DND-41 (cell line): ENCODE results near the gene ATP2B3.

Experiments used
- ATAC-seq: fragments of 200-7000 bp; cut with Tn5 transposase; 3 replicates; pipeline ENCODE4 v1.9.1; 2021; ENCODE audit warnings: low read depth; ENCODE audit not compliant: insufficient read depth
- DNase-seq: peaks from one replicate; pipeline ENCODE4 v3.0.0-alpha.2; 2020
- H2AFZ ChIP-seq: 2 replicates; pipeline ENCODE4 v1.6.0; 2012; ENCODE audit warnings: low read depth, low read length
- H3K27ac ChIP-seq: 2 replicates; pipeline ENCODE4 v1.5.1; 2012; ENCODE audit warnings: low read length, inconsistent platforms
- H3K27me3 ChIP-seq: fragments of 200-600 bp; sonication (generic); 2 replicates; pipeline ENCODE4 v1.6.0; 2012; ENCODE audit warnings: low read length, mild to moderate bottlenecking, inconsistent platforms; ENCODE audit not compliant: insufficient read depth, poor library complexity
- H3K36me3 ChIP-seq: 2 replicates; pipeline ENCODE4 v1.5.1; 2012; ENCODE audit warnings: low read length, inconsistent platforms; ENCODE audit not compliant: insufficient read depth
- H3K4me1 ChIP-seq: 2 replicates; pipeline ENCODE4 v1.5.1; 2012; ENCODE audit warnings: mild to moderate bottlenecking, low read length; ENCODE audit not compliant: insufficient read depth
- H3K4me2 ChIP-seq: 2 replicates; pipeline ENCODE4 v1.6.0; 2012; ENCODE audit warnings: mild to moderate bottlenecking, moderate library complexity, low read length, inconsistent platforms; ENCODE audit not compliant: insufficient read depth
- H3K4me3 ChIP-seq, 2 experiments: fragments of 200-600 bp in 1 of 2; shearing (Covaris generic) in 1 of 2; 2 replicates each; pipeline ENCODE4 v1.5.1; 2012 to 2016; ENCODE audit warnings: inconsistent platforms in 2 of 2, low read length in 2 of 2, mild to moderate bottlenecking in 2 of 2, low read depth in 1 of 2, moderate library complexity in 1 of 2
- H3K79me2 ChIP-seq: 2 replicates; pipeline ENCODE4 v1.6.0; 2012; ENCODE audit warnings: low read length, inconsistent platforms; ENCODE audit not compliant: insufficient read depth
- H3K9ac ChIP-seq: 2 replicates; pipeline ENCODE4 v1.6.0; 2012; ENCODE audit warnings: low read depth, mild to moderate bottlenecking, inconsistent platforms, low read length, moderate library complexity
- H3K9me3 ChIP-seq: 2 replicates; pipeline ENCODE4 v1.5.1; 2012; ENCODE audit warnings: low read length, moderate library complexity, mild to moderate bottlenecking, inconsistent platforms; ENCODE audit not compliant: insufficient read depth, severe bottlenecking
- H4K20me1 ChIP-seq: 2 replicates; pipeline ENCODE4 v1.6.0; 2012; ENCODE audit warnings: low read length; ENCODE audit not compliant: insufficient read depth
- EZH2 ChIP-seq: IDR thresholded peaks from 3 replicates; pipeline ENCODE4 v1.6.1; 2012; ENCODE audit warnings: borderline replicate concordance, low read depth, mild to moderate bottlenecking, moderate library complexity, low read length, inconsistent platforms; ENCODE audit not compliant: severe bottlenecking
- TF ChIP-seq, protein P1 (sequence below): IDR thresholded peaks from 2 replicates; pipeline ENCODE4 v1.5.1; 2012; ENCODE audit warnings: borderline replicate concordance, low read length, moderate library complexity, mild to moderate bottlenecking; ENCODE audit not compliant: poor library complexity, severe bottlenecking; ENCODE audit errors: extremely low read depth

ATP2B3 gene

DNA sequence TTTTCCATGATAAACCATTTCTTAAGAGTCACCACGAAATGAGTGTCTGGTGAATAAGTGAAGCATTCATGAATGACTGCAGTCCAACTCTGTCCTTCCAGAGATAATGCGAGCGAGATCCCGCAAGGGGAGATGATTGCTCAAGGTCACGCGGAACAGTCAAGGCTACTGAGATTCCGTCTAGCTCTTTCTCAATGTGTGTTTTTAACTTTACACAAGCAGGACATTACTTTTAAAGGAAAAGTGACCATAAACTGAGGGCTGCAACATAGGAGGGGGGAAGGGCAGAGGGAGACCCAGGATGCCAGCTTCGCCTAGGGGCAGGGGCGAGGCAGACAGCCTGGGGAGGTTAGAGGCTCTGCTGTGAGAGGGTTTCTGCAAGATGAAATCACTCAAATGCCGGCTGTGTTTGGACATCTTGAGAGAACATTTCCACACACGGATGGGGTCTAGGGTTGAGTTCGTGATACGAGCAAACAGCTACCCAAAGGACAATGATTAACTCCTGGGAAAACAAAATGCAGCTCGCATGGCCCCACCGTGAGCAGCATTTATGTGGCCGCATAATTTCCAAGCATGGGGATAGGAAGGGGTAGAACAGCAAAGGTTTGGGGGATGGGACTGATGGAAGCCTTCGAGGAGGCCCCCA lies 105.3 kb downstream of the ATP2B3 start:
- Histone ChIP-seq H3K27ac (no peak overlapping the region), H3K9ac (no peak overlapping the region), H3K4me3 (no peak overlapping the region), H3K4me1 (no peaks in the 10 kb centered on the region), H4K20me1 (no peaks in the 10 kb centered on the region), H3K36me3 (no peaks in the 10 kb centered on the region), H3K4me2 (no peak overlapping the region), H2AFZ (no peak overlapping the region), H3K9me3 (no peaks in the 10 kb centered on the region), H3K27me3 (no peaks in the 10 kb centered on the region), H3K79me2 (no peaks in the 10 kb centered on the region)
- ATAC-seq (no peak), DNase-seq (no peak)
- TF ChIP-seq, protein P1, sequence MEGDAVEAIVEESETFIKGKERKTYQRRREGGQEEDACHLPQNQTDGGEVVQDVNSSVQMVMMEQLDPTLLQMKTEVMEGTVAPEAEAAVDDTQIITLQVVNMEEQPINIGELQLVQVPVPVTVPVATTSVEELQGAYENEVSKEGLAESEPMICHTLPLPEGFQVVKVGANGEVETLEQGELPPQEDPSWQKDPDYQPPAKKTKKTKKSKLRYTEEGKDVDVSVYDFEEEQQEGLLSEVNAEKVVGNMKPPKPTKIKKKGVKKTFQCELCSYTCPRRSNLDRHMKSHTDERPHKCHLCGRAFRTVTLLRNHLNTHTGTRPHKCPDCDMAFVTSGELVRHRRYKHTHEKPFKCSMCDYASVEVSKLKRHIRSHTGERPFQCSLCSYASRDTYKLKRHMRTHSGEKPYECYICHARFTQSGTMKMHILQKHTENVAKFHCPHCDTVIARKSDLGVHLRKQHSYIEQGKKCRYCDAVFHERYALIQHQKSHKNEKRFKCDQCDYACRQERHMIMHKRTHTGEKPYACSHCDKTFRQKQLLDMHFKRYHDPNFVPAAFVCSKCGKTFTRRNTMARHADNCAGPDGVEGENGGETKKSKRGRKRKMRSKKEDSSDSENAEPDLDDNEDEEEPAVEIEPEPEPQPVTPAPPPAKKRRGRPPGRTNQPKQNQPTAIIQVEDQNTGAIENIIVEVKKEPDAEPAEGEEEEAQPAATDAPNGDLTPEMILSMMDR: no peak
- TF ChIP-seq EZH2: no peak

DNA sequence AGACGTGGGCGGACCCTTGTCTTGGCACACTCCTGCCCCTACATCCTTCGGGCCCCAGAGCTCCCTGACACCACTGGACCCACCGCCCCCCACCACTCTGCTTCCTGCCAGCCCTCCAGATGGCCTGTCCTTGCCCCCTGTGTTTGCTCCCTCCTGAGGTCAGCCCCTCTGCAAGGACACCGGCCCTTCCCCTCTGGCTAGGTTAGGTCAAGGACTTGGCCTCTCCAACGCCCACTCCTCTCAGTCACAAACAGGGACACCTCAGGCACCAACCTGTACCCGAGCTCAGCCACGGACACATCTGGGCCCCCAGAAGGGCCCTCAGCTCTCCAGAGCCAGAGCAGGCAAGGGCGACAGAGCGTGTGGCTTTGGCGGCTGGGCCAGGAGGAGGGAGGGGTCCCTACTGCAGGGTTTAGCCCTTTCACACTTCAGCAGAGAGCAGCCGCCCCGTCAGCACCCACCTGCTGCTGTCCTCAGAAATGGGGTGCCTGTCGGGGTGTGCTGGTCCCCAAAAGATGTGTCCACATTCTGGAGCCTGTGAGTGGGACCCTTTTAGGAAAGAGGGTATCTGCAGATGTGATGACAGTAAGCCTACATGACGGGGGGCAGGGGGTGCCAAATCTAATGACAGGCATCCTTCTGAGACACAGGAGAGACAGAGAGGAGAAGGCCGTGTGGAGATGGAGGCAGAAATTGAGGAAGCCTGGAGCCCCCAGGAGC lies 106.0 kb downstream of the ATP2B3 start:
- DNase-seq (no peak), ATAC-seq (no peak)
- no peaks in the 10 kb centered on the region for H3K4me1 ChIP-seq
- no peaks in the 10 kb centered on the region for H4K20me1 ChIP-seq
- no peaks in the 10 kb centered on the region for H3K9me3 ChIP-seq
- no peaks in the 10 kb centered on the region for H3K79me2 ChIP-seq
- no peak overlapping the region for H3K4me3 ChIP-seq
- TF ChIP-seq EZH2: no peak
- TF ChIP-seq, protein P1: no peak
- no peak overlapping the region for H2AFZ ChIP-seq
- no peaks in the 10 kb centered on the region for H3K27me3 ChIP-seq
- no peaks in the 10 kb centered on the region for H3K36me3 ChIP-seq
- no peak overlapping the region for H3K27ac ChIP-seq
- no peak overlapping the region for H3K9ac ChIP-seq
- H3K4me2 ChIP-seq: no peak overlapping the region

DNA sequence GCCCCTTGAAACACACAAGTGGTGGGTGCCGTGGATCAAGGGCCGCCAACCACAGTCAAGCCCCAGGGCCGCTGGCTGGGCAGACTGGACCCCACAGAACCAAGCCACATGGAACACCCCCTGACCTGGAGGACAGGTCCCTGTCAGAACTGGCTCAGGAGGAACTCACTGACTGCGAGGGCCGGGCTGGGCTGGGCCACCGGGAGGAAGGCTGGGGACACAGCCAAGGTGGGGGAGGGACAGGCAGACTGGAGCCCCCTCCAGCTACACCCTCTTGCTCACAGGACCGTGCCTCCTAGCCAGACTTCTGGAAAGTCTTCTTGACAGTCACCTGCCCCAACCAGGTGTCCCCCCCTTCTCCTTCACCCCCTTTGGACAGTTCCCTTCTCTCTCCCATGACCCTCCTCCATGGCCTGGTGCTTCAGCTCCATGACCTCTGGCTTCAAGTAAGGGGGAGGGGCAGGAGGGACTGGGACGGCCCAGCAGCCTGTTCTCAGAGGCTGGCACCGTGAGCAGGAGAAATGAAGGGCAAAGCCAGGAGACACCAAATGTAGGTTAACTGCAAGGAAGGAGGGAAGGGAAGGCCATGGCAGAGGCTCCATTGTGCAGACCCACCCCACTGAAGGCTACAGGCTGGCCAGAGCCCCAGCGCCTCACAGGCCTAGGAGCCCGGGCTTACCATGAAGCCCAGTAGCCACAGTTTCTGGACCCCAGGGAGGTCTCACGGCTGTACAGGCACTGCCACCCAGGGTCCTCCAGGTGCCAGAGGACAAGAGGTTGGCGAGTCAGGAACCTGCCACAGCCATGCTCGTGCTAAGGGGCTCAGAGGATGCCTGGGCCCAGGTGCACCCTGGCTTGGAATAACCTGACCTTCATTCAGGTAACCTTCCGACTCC lies 107.0 kb downstream of the ATP2B3 start:
- Histone ChIP-seq H3K27ac (no peak overlapping the region), H3K4me3 (no peak overlapping the region), H2AFZ (no peak overlapping the region), H3K4me1 (no peaks in the 10 kb centered on the region), H3K9ac (no peak overlapping the region), H3K27me3 (no peaks in the 10 kb centered on the region), H3K4me2 (no peak overlapping the region), H3K79me2 (no peaks in the 10 kb centered on the region), H3K36me3 (no peaks in the 10 kb centered on the region), H3K9me3 (no peaks in the 10 kb centered on the region), H4K20me1 (no peaks in the 10 kb centered on the region)
- no peak for DNase-seq
- TF ChIP-seq EZH2: no peak
- TF ChIP-seq, protein P1: no peak
- ATAC-seq: no peak
